HL-60 (cell line): ENCODE measurements around the gene NAA10.

Experiments
- CTCF ChIP-seq: IDR thresholded peaks from one replicate; pipeline ENCODE4 v1.5.1; 2011; ENCODE audit warnings: low read length, control low read depth, inconsistent platforms; ENCODE audit not compliant: insufficient read depth
- GABPA ChIP-seq: IDR thresholded peaks from 2 replicates; pipeline ENCODE4 v1.6.1; 2012; ENCODE audit warnings: low read depth

GRCh38 chrX:153884590-153884989 is 50.2 kb downstream of the NAA10 start:
- TF ChIP-seq CTCF (no peak), GABPA (no peak)
